ENCODE data around the gene FANCD2OS. TPM values are rescaled to one million over a fixed set of nuclear protein-coding genes. Genes with fewer than 3 reads are reported as not detected.

Gene FANCD2OS
- total and polyA plus RNA-seq, 2 donors (not counting 3 experiments of a cell fraction or from before 2014, with no cell fraction given) = not detected

DNA sequence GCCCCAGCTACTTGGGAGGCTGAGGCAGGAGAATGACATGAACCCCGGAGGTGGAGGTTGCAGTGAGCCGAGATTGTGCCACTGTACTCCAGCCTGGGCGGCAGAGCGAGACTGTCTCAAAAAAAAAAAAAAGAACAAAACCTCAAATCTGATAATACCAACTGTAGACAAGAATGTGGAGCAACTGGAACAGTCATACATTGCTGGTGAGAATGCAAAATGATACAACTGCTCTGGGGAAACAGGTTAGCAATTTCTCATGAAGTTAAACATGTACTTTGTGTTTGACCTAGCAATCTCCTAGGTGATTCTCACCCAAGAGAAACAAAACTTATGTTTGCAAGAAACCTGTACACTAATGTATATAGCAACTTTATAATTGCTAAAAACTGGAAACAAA lies 29.1 kb upstream of the FANCD2OS start:
- FAIRE-seq = no peak
- H2AFZ ChIP-seq (ENCODE audit: low read depth, low read length) = no peak overlapping the region
- no peaks in the 10 kb centered on the region for H3K36me3 ChIP-seq (ENCODE audit: control insufficient read depth in 2 of 2, extremely low read depth in 1 of 2, insufficient read depth in 2 of 2, low read length in 2 of 2)
- no peak overlapping the region for H3K4me2 ChIP-seq (ENCODE audit: insufficient read depth, low read length)
- dilution Hi-C loops (cut with MboI; ENCODE audit: extremely low pct_ligation_motif_present, low sequenced_read_pairs) = no loop called here
- H3K4me3 ChIP-seq (replicated peaks in 1 of 3; ENCODE audit: insufficient read depth in 1 of 3, low read depth in 1 of 3, low read length in 3 of 3) = no peak overlapping the region
- no peak for DNase-seq (ENCODE audit: low read depth, low spot score)
- intact Hi-C loops (cut with micrococcal nuclease) = no loop called here
- TF ChIP-seq, protein P1, sequence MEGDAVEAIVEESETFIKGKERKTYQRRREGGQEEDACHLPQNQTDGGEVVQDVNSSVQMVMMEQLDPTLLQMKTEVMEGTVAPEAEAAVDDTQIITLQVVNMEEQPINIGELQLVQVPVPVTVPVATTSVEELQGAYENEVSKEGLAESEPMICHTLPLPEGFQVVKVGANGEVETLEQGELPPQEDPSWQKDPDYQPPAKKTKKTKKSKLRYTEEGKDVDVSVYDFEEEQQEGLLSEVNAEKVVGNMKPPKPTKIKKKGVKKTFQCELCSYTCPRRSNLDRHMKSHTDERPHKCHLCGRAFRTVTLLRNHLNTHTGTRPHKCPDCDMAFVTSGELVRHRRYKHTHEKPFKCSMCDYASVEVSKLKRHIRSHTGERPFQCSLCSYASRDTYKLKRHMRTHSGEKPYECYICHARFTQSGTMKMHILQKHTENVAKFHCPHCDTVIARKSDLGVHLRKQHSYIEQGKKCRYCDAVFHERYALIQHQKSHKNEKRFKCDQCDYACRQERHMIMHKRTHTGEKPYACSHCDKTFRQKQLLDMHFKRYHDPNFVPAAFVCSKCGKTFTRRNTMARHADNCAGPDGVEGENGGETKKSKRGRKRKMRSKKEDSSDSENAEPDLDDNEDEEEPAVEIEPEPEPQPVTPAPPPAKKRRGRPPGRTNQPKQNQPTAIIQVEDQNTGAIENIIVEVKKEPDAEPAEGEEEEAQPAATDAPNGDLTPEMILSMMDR (IDR thresholded peaks at IDR 0.05; ENCODE audit: extremely low read depth in 1 of 2, insufficient read depth in 1 of 2, low read depth in 1 of 2, low read length in 2 of 2) = no peak
- no peak for TF ChIP-seq FOS (IDR thresholded peaks at IDR 0.05; ENCODE audit: borderline replicate concordance, insufficient read depth, low read length)
- TF ChIP-seq MYC (IDR thresholded peaks at IDR 0.05; ENCODE audit: low read depth, low read length) = no peak
- TF ChIP-seq JUN (IDR thresholded peaks at IDR 0.05; ENCODE audit: borderline replicate concordance, insufficient read depth, insufficient read length, low read depth) = no peak
- TF ChIP-seq, protein P2, sequence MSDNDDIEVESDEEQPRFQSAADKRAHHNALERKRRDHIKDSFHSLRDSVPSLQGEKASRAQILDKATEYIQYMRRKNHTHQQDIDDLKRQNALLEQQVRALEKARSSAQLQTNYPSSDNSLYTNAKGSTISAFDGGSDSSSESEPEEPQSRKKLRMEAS (IDR thresholded peaks at IDR 0.05; ENCODE audit: insufficient read depth, insufficient read length) = no peak
- no peak for TF ChIP-seq EZH2 (IDR thresholded peaks at IDR 0.05; ENCODE audit: borderline replicate concordance, low read depth, low read length, severe bottlenecking)
- TF ChIP-seq GATA2 (IDR thresholded peaks at IDR 0.05; ENCODE audit: insufficient read depth, insufficient read length, low read depth, low read length) = no peak
- TF ChIP-seq POLR2AphosphoS5 (IDR thresholded peaks at IDR 0.05; ENCODE audit: insufficient read depth, low read depth, low read length) = no peak
- TF ChIP-seq POLR2A (IDR thresholded peaks at IDR 0.05; ENCODE audit: low read depth, low read length) = no peak
- CTCF ChIA-PET = interaction anchor here (1.1 kb wide), 1 partner anchor 12 kb away, joined by 3 read pairs; no protein-coding TSS in a partner anchor
- POLR2A ChIA-PET = no interaction called here
- H3K27ac ChIP-seq (ENCODE audit: insufficient read depth, low read depth, low read length) = no peak overlapping the region
- H4K20me1 ChIP-seq (replicated peaks; ENCODE audit: control insufficient read depth, extremely low read depth, insufficient read depth, low read length) = no peaks in the 10 kb centered on the region
- no peaks in the 10 kb centered on the region for H3K9me1 ChIP-seq (replicated peaks; ENCODE audit: control insufficient read depth, extremely low read depth, insufficient read depth, low read length)
- H3K9ac ChIP-seq (replicated peaks; ENCODE audit: extremely low read depth, insufficient read depth, low read length) = no peak overlapping the region
- H3K9me3 ChIP-seq (replicated peaks; ENCODE audit: control insufficient read depth, insufficient read depth, low read length) = no peaks in the 10 kb centered on the region
- no TSS peak for BruUV-seq (replicated peaks)
- H3K4me1 ChIP-seq (ENCODE audit: control insufficient read depth, extremely low read depth, insufficient read depth, low read length) = no peaks in the 10 kb centered on the region
- no peaks in the 10 kb centered on the region for H3K27me3 ChIP-seq (ENCODE audit: control insufficient read depth in 2 of 2, insufficient read depth in 2 of 2, low read length in 2 of 2)
- H3K79me2 ChIP-seq (ENCODE audit: control insufficient read depth, insufficient read depth, low read length) = peaks cover 3% of the 10 kb centered on the region
